SK-N-SH treated with all-trans-retinoic acid at 6 μM for 48 hours (cell line): Measurements from ENCODE around the gene CCNI2.

Source experiments
- ARNTL ChIP-seq: fragments of 450-650 bp; formaldehyde crosslinking; IDR thresholded peaks from 2 replicates; pipeline ENCODE4 v1.5.0; 2020; ENCODE audit warnings: low read depth, mild to moderate bottlenecking, moderate library complexity, borderline replicate concordance
- CREB5 ChIP-seq: fragments of 250-450 bp; sonication (Bioruptor Pico); IDR thresholded peaks from 2 replicates; pipeline ENCODE4 v1.5.1; 2020; ENCODE audit warnings: low read depth, mild to moderate bottlenecking, moderate library complexity
- GLIS3 ChIP-seq: fragments of 250-450 bp; sonication (Bioruptor Pico); IDR thresholded peaks from 2 replicates; pipeline ENCODE4 v1.5.0; 2020; ENCODE audit warnings: mild to moderate bottlenecking, moderate library complexity
- ISL1 ChIP-seq: fragments of 250-450 bp; sonication (Bioruptor Pico); IDR thresholded peaks from 2 replicates; pipeline ENCODE4 v2.1.2; 2022; ENCODE audit warnings: mild to moderate bottlenecking, moderate library complexity
- OSR1 ChIP-seq: fragments of 250-450 bp; sonication (Bioruptor Pico); IDR thresholded peaks from 2 replicates; pipeline ENCODE4 v1.8.0; 2022; ENCODE audit warnings: moderate library complexity, mild to moderate bottlenecking, inconsistent platforms
- PATZ1 ChIP-seq: fragments of 250-450 bp; sonication (Bioruptor Pico); IDR thresholded peaks from 2 replicates; pipeline ENCODE4 v1.8.0; 2020; ENCODE audit warnings: mild to moderate bottlenecking, moderate library complexity, borderline replicate concordance
- PPARA ChIP-seq: fragments of 250-450 bp; sonication (Bioruptor Pico); IDR thresholded peaks from 2 replicates; pipeline ENCODE4 v1.5.0; 2020; ENCODE audit warnings: mild to moderate bottlenecking, borderline replicate concordance
- RARB ChIP-seq: fragments of 250-450 bp; sonication (Bioruptor Pico); IDR thresholded peaks from 2 replicates; pipeline ENCODE4 v1.8.0; 2021; ENCODE audit warnings: mild to moderate bottlenecking, moderate library complexity
- ZC3H10 ChIP-seq: fragments of 250-450 bp; sonication (Bioruptor Pico); IDR thresholded peaks from 2 replicates; pipeline ENCODE4 v1.5.1; 2021; ENCODE audit warnings: mild to moderate bottlenecking, moderate library complexity
- ZFP30 ChIP-seq: fragments of 450-650 bp; formaldehyde crosslinking; IDR thresholded peaks from 2 replicates; pipeline ENCODE4 v1.5.0; 2022; ENCODE audit warnings: mild to moderate bottlenecking, moderate library complexity
- ZNF70 ChIP-seq: fragments of 450-650 bp; formaldehyde crosslinking; IDR thresholded peaks from 2 replicates; pipeline ENCODE4 v1.5.0; 2020; ENCODE audit warnings: mild to moderate bottlenecking, moderate library complexity
- TF ChIP-seq, protein P1 (sequence below): fragments of 250-450 bp; sonication (Bioruptor Pico); IDR thresholded peaks from 2 replicates; pipeline ENCODE4 v1.8.0; 2021; ENCODE audit warnings: low read depth, mild to moderate bottlenecking, moderate library complexity, borderline replicate concordance
- TF ChIP-seq, protein P2 (sequence below): fragments of 250-450 bp; sonication (Bioruptor Pico); IDR thresholded peaks from 2 replicates; pipeline ENCODE4 v1.5.0; 2020; ENCODE audit warnings: mild to moderate bottlenecking, moderate library complexity
- TF ChIP-seq, protein P3 (sequence below): fragments of 250-450 bp; sonication (Bioruptor Pico); IDR thresholded peaks from 2 replicates; pipeline ENCODE4 v1.5.1; 2021; ENCODE audit warnings: mild to moderate bottlenecking, moderate library complexity

GRCh38 chr5:132773114-132773513 lies 25.9 kb downstream of the CCNI2 start:
- TF ChIP-seq ZC3H10 (no peak), ARNTL (CRISPR knock-in tag) (no peak), GLIS3 (no peak), ZNF70 (CRISPR knock-in tag) (no peak), OSR1 (no peak), PATZ1 (no peak), PPARA (CRISPR knock-in tag) (no peak), CREB5 (CRISPR knock-in tag) (no peak), RARB (CRISPR knock-in tag) (no peak), ISL1 (CRISPR knock-in tag) (no peak), ZFP30 (no peak)
- TF ChIP-seq, protein P1, sequence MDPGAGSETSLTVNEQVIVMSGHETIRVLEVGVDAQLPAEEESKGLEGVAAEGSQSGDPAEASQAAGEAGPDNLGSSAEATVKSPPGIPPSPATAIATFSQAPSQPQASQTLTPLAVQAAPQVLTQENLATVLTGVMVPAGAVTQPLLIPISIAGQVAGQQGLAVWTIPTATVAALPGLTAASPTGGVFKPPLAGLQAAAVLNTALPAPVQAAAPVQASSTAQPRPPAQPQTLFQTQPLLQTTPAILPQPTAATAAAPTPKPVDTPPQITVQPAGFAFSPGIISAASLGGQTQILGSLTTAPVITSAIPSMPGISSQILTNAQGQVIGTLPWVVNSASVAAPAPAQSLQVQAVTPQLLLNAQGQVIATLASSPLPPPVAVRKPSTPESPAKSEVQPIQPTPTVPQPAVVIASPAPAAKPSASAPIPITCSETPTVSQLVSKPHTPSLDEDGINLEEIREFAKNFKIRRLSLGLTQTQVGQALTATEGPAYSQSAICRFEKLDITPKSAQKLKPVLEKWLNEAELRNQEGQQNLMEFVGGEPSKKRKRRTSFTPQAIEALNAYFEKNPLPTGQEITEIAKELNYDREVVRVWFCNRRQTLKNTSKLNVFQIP = no peak
- TF ChIP-seq, protein P2, sequence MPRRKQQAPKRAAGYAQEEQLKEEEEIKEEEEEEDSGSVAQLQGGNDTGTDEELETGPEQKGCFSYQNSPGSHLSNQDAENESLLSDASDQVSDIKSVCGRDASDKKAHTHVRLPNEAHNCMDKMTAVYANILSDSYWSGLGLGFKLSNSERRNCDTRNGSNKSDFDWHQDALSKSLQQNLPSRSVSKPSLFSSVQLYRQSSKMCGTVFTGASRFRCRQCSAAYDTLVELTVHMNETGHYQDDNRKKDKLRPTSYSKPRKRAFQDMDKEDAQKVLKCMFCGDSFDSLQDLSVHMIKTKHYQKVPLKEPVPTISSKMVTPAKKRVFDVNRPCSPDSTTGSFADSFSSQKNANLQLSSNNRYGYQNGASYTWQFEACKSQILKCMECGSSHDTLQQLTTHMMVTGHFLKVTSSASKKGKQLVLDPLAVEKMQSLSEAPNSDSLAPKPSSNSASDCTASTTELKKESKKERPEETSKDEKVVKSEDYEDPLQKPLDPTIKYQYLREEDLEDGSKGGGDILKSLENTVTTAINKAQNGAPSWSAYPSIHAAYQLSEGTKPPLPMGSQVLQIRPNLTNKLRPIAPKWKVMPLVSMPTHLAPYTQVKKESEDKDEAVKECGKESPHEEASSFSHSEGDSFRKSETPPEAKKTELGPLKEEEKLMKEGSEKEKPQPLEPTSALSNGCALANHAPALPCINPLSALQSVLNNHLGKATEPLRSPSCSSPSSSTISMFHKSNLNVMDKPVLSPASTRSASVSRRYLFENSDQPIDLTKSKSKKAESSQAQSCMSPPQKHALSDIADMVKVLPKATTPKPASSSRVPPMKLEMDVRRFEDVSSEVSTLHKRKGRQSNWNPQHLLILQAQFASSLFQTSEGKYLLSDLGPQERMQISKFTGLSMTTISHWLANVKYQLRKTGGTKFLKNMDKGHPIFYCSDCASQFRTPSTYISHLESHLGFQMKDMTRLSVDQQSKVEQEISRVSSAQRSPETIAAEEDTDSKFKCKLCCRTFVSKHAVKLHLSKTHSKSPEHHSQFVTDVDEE (CRISPR knock-in tag) = no peak
- TF ChIP-seq, protein P3, sequence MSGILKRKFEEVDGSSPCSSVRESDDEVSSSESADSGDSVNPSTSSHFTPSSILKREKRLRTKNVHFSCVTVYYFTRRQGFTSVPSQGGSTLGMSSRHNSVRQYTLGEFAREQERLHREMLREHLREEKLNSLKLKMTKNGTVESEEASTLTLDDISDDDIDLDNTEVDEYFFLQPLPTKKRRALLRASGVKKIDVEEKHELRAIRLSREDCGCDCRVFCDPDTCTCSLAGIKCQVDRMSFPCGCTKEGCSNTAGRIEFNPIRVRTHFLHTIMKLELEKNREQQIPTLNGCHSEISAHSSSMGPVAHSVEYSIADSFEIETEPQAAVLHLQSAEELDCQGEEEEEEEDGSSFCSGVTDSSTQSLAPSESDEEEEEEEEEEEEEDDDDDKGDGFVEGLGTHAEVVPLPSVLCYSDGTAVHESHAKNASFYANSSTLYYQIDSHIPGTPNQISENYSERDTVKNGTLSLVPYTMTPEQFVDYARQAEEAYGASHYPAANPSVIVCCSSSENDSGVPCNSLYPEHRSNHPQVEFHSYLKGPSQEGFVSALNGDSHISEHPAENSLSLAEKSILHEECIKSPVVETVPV (CRISPR knock-in tag) = no peak
